Measurements from ENCODE around the gene NAA50. TPM values are rescaled to one million over a fixed set of nuclear protein-coding genes. Genes with fewer than 3 reads are reported as not detected.

Gene NAA50
- total RNA-seq, 1 experiment from 2014 or later, result 208 TPM

GRCh38 chr3:113696658-113697499 lies 49.2 kb downstream of the NAA50 start:
- intact Hi-C loops (cut with micrococcal nuclease; ENCODE audit: unreplicated experiment) (no loop called here), in situ Hi-C loops (cut with HindIII; ENCODE audit: low pct_unique_long_range_greater_than_20kb, low sequenced_read_pairs) (no loop called here)
- H3K9me3 ChIP-seq (ENCODE audit: control insufficient read depth, insufficient read depth, low read depth, low read length), result no peaks in the 10 kb centered on the region
- no peaks in the 10 kb centered on the region for H3K36me3 ChIP-seq (ENCODE audit: control insufficient read depth, insufficient read depth, low read length)
- ATAC-seq, result peak; percentile 95
- DNase-seq (ENCODE audit: low read depth, low spot score), result peak; percentile 99
- peak overlapping the region; percentile 78 to 97 for H3K4me3 ChIP-seq (ENCODE audit: low read depth in 2 of 2, low read length in 2 of 2)
- H3K27me3 ChIP-seq (ENCODE audit: control insufficient read depth, insufficient read depth, low read length), result no peaks in the 10 kb centered on the region
- POLR2A ChIA-PET, result no interaction called here
- peaks cover 17% of the 10 kb centered on the region for H3K4me1 ChIP-seq (ENCODE audit: control insufficient read depth, insufficient read depth, low read length)
- TSS peak; percentile 96 for BruUV-seq (replicated peaks)
- peak; percentile 32 for TF ChIP-seq SIN3A (IDR thresholded peaks at IDR 0.05; ENCODE audit: borderline replicate concordance, insufficient read depth, low read depth, low read length)
- TF ChIP-seq POLR2AphosphoS5 (IDR thresholded peaks at IDR 0.05; ENCODE audit: low read depth, low read length), result no peak; the same call in 1 of the 2 replicates
- CTCF ChIA-PET, result interaction anchor here (0.6 to 1.7 kb wide), 2 partner anchors 13 to 48 kb away, joined by 5 to 12 read pairs; partner anchors contain the start of gene NAA50
- H3K27ac ChIP-seq (ENCODE audit: low read length), result peak overlapping the region; percentile 98

GRCh38 chr3:113695786-113696645 lies 50.0 kb downstream of the NAA50 start, which contains the start of gene USF3:
Gene USF3, minus strand, starts transcription at chr3:113696642. Its CDS starts 21,764 bp downstream, at chr3:113674878.
- intact Hi-C loops (cut with micrococcal nuclease; ENCODE audit: unreplicated experiment), result no loop called here
- no TSS peak for BruUV-seq (replicated peaks)

More at GRCh38 chr3:113695786-113696645, 50.0 kb downstream of the NAA50 start, which contains the start of gene USF3:
- in situ Hi-C loops (cut with HindIII; ENCODE audit: low pct_unique_long_range_greater_than_20kb, low sequenced_read_pairs), result no loop called here
- no peaks in the 10 kb centered on the region for H3K9me3 ChIP-seq (ENCODE audit: control insufficient read depth, insufficient read depth, low read depth, low read length)
- TF ChIP-seq TCF7L2 (IDR thresholded peaks at IDR 0.05; ENCODE audit: low read depth, low read length), result no peak
- no peak; the same call in 1 of the 2 replicates for TF ChIP-seq POLR2AphosphoS5 (IDR thresholded peaks at IDR 0.05; ENCODE audit: low read depth, low read length)
- peak; percentile 63 for TF ChIP-seq SIN3A (IDR thresholded peaks at IDR 0.05; ENCODE audit: borderline replicate concordance, insufficient read depth, low read depth, low read length)
- TF ChIP-seq REST (IDR thresholded peaks at IDR 0.05; ENCODE audit: insufficient read depth in 1 of 2, low read depth in 2 of 2, low read length in 1 of 2), result no peak
- no peak for TF ChIP-seq CTCF (IDR thresholded peaks at IDR 0.05)
- ChIA-PET CTCF (interaction anchor here (0.6 to 1.7 kb wide), 2 partner anchors 12 to 49 kb away, joined by 5 to 12 read pairs; partner anchors contain the start of gene NAA50), POLR2A (no interaction called here)
- no peaks in the 10 kb centered on the region for H3K27me3 ChIP-seq (ENCODE audit: control insufficient read depth, insufficient read depth, low read length)
- DNase-seq (ENCODE audit: low read depth, low spot score) (no peak), ATAC-seq (peak; percentile 87)
- no peaks in the 10 kb centered on the region for H3K36me3 ChIP-seq (ENCODE audit: control insufficient read depth, insufficient read depth, low read length)
- peak within 1 kb of the TSS; percentile 98 for H3K27ac ChIP-seq (ENCODE audit: low read length)
- H3K4me3 ChIP-seq (ENCODE audit: low read depth in 2 of 2, low read length in 2 of 2), result peak within 1 kb of the TSS; percentile 78 to 97
- H3K4me1 ChIP-seq (ENCODE audit: control insufficient read depth, insufficient read depth, low read length), result peaks cover 17% of the 10 kb centered on the region

All from Panc1 (cell line).